H1 (cell line): ENCODE measurements around the gene SCN3B. TPM values are rescaled to one million over a fixed set of nuclear protein-coding genes. Genes with fewer than 3 reads are reported as not detected.

ENCODE experiments used
- CEBPB ChIP-seq: IDR thresholded peaks from 2 replicates; pipeline ENCODE4 v1.6.1; 2012; ENCODE audit warnings: low read depth, low read length
- HDAC2 ChIP-seq, 2 experiments: fragments of 300-600 bp in 1 of 2; sonication (generic) in 1 of 2; IDR thresholded peaks; 2 replicates each; pipeline ENCODE4 v1.6.1; 2011 to 2012; ENCODE audit warnings: low read depth in 2 of 2, low read length in 2 of 2, mild to moderate bottlenecking in 2 of 2, moderate library complexity in 2 of 2, borderline replicate concordance in 1 of 2, inconsistent platforms in 1 of 2
- HDAC6 ChIP-seq: IDR thresholded peaks from one replicate; pipeline ENCODE4 v1.7.1; 2012; ENCODE audit warnings: low read depth, mild to moderate bottlenecking, inconsistent platforms, low read length, moderate library complexity
- polyA plus RNA-seq, 7 experiments: library from polyadenylated mRNA; depleted of rRNA in 3 of 7; stranded (reverse) in 5 of 7; unstranded in 2 of 7; fragments of >200 nt in 5 of 7; fragments of 200-250 nt in 2 of 7; gene quantifications; 1 replicate in 5 of 7; 2 replicates in 1 of 7; 4 replicates in 1 of 7; pipeline versions ENCODE4 v1.2.1 to v1.2.3, GENCODE V29; 2011 to 2013; ENCODE audit warnings: missing spikeins in 2 of 7, mixed read lengths in 2 of 7
- total RNA-seq: library from RNA; stranded (reverse); fragmentation: NEBNext Ultra II Directional; extraction: Animal tissue kit (Norgen Biotek cat#: 25700); gene quantifications from 2 replicates; pipeline ENCODE4 v1.2.1, GENCODE V29; 2021
- TF ChIP-seq, protein P1 (sequence below): IDR thresholded peaks from 2 replicates; pipeline ENCODE4 v1.6.1; 2011; ENCODE audit warnings: low read depth, mild to moderate bottlenecking, low read length; ENCODE audit not compliant: insufficient read depth
- TF ChIP-seq, protein P2 (sequence below): fragments of 300-600 bp; sonication (generic); IDR thresholded peaks from 2 replicates; pipeline ENCODE4 v1.7.1; 2012; ENCODE audit warnings: low read length, moderate library complexity, mild to moderate bottlenecking, inconsistent platforms; ENCODE audit not compliant: insufficient replicate concordance

The SCN3B gene
- total and polyA plus RNA-seq, 2 of the 8 experiments (the other 6 are each of a cell fraction or from before 2014, with no cell fraction given), result 0.67 to 1.1 TPM

DNA sequence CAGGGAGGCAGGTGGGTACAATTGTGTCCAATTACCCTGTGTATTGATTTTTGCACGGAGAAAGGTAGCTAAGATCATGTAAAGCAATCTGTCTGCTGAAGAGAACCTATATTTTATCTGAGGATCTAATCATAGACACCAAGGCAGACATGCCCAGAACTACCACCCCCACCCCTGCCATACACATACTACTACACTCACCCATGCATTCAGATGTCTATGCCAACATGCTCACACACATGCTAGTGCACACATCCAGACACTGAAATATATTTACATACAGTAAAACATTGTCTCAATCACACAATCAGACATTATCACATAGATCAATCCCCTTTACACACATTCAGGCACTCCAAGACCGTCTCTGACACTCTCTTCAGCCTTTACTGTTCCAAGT lies 1.8 kb downstream of the SCN3B start (continued):
- no peak for TF ChIP-seq HDAC2 (IDR thresholded peaks at IDR 0.05; ENCODE audit: borderline replicate concordance in 1 of 2, low read depth in 2 of 2, low read length in 2 of 2)
- TF ChIP-seq, protein P1, sequence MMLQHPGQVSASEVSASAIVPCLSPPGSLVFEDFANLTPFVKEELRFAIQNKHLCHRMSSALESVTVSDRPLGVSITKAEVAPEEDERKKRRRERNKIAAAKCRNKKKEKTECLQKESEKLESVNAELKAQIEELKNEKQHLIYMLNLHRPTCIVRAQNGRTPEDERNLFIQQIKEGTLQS, result no peak
- TF ChIP-seq, protein P2, sequence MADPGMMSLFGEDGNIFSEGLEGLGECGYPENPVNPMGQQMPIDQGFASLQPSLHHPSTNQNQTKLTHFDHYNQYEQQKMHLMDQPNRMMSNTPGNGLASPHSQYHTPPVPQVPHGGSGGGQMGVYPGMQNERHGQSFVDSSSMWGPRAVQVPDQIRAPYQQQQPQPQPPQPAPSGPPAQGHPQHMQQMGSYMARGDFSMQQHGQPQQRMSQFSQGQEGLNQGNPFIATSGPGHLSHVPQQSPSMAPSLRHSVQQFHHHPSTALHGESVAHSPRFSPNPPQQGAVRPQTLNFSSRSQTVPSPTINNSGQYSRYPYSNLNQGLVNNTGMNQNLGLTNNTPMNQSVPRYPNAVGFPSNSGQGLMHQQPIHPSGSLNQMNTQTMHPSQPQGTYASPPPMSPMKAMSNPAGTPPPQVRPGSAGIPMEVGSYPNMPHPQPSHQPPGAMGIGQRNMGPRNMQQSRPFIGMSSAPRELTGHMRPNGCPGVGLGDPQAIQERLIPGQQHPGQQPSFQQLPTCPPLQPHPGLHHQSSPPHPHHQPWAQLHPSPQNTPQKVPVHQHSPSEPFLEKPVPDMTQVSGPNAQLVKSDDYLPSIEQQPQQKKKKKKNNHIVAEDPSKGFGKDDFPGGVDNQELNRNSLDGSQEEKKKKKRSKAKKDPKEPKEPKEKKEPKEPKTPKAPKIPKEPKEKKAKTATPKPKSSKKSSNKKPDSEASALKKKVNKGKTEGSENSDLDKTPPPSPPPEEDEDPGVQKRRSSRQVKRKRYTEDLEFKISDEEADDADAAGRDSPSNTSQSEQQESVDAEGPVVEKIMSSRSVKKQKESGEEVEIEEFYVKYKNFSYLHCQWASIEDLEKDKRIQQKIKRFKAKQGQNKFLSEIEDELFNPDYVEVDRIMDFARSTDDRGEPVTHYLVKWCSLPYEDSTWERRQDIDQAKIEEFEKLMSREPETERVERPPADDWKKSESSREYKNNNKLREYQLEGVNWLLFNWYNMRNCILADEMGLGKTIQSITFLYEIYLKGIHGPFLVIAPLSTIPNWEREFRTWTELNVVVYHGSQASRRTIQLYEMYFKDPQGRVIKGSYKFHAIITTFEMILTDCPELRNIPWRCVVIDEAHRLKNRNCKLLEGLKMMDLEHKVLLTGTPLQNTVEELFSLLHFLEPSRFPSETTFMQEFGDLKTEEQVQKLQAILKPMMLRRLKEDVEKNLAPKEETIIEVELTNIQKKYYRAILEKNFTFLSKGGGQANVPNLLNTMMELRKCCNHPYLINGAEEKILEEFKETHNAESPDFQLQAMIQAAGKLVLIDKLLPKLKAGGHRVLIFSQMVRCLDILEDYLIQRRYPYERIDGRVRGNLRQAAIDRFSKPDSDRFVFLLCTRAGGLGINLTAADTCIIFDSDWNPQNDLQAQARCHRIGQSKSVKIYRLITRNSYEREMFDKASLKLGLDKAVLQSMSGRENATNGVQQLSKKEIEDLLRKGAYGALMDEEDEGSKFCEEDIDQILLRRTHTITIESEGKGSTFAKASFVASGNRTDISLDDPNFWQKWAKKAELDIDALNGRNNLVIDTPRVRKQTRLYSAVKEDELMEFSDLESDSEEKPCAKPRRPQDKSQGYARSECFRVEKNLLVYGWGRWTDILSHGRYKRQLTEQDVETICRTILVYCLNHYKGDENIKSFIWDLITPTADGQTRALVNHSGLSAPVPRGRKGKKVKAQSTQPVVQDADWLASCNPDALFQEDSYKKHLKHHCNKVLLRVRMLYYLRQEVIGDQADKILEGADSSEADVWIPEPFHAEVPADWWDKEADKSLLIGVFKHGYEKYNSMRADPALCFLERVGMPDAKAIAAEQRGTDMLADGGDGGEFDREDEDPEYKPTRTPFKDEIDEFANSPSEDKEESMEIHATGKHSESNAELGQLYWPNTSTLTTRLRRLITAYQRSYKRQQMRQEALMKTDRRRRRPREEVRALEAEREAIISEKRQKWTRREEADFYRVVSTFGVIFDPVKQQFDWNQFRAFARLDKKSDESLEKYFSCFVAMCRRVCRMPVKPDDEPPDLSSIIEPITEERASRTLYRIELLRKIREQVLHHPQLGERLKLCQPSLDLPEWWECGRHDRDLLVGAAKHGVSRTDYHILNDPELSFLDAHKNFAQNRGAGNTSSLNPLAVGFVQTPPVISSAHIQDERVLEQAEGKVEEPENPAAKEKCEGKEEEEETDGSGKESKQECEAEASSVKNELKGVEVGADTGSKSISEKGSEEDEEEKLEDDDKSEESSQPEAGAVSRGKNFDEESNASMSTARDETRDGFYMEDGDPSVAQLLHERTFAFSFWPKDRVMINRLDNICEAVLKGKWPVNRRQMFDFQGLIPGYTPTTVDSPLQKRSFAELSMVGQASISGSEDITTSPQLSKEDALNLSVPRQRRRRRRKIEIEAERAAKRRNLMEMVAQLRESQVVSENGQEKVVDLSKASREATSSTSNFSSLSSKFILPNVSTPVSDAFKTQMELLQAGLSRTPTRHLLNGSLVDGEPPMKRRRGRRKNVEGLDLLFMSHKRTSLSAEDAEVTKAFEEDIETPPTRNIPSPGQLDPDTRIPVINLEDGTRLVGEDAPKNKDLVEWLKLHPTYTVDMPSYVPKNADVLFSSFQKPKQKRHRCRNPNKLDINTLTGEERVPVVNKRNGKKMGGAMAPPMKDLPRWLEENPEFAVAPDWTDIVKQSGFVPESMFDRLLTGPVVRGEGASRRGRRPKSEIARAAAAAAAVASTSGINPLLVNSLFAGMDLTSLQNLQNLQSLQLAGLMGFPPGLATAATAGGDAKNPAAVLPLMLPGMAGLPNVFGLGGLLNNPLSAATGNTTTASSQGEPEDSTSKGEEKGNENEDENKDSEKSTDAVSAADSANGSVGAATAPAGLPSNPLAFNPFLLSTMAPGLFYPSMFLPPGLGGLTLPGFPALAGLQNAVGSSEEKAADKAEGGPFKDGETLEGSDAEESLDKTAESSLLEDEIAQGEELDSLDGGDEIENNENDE, result no peak
- no peak for TF ChIP-seq CEBPB
- TF ChIP-seq HDAC6, result no peak
